Measurements from ENCODE around the gene LOXL3.

LOXL3 gene

GRCh38 chr2:74501335-74502071, 52.2 kb downstream of the LOXL3 start:
- TF ChIP-seq CTCF (IDR thresholded peaks at IDR 0.05): no peak
- H3K4me1 ChIP-seq: peaks cover 18% of the 10 kb centered on the region
- no peaks in the 10 kb centered on the region for H3K27me3 ChIP-seq (ENCODE audit: control insufficient read depth, insufficient read depth, low read length)
- no peak overlapping the region for H3K4me3 ChIP-seq (ENCODE audit: low read depth, low read length)
- peaks cover 1% of the 10 kb centered on the region for H3K79me2 ChIP-seq
- H3K27ac ChIP-seq: no peak overlapping the region
- H3K36me3 ChIP-seq (ENCODE audit: control insufficient read depth, insufficient read depth, low read length): no peaks in the 10 kb centered on the region
- H3K4me2 ChIP-seq (ENCODE audit: low read length): no peak overlapping the region
- no peak overlapping the region for H3K9ac ChIP-seq
- H2AFZ ChIP-seq: no peak overlapping the region
- H3K9me3 ChIP-seq (ENCODE audit: control insufficient read depth, low read length): no peaks in the 10 kb centered on the region

GRCh38 chr2:74500578-74500946, 53.2 kb downstream of the LOXL3 start:
- no peaks in the 10 kb centered on the region for H3K36me3 ChIP-seq (ENCODE audit: control insufficient read depth, insufficient read depth, low read length)
- no peak overlapping the region for H3K4me3 ChIP-seq (ENCODE audit: low read depth, low read length)
- H3K9ac ChIP-seq: no peak overlapping the region
- TF ChIP-seq CTCF (IDR thresholded peaks at IDR 0.05): no peak
- no peaks in the 10 kb centered on the region for H3K9me3 ChIP-seq (ENCODE audit: control insufficient read depth, low read length)
- H3K27ac ChIP-seq: no peak overlapping the region
- H3K4me2 ChIP-seq (ENCODE audit: low read length): no peak overlapping the region
- H3K79me2 ChIP-seq: no peaks in the 10 kb centered on the region
- H2AFZ ChIP-seq: no peak overlapping the region
- H3K4me1 ChIP-seq: peaks cover 10% of the 10 kb centered on the region
- H3K27me3 ChIP-seq (ENCODE audit: control insufficient read depth, insufficient read depth, low read length): no peaks in the 10 kb centered on the region

- Histone ChIP-seq H3K79me2 (no peaks in the 10 kb centered on the region), H3K27me3 (ENCODE audit: control insufficient read depth, insufficient read depth, low read length) (no peaks in the 10 kb centered on the region), H3K4me1 (peaks cover 10% of the 10 kb centered on the region), H3K27ac (no peak overlapping the region), H3K9me3 (ENCODE audit: control insufficient read depth, low read length) (no peaks in the 10 kb centered on the region), H3K4me2 (ENCODE audit: low read length) (no peak overlapping the region), H3K9ac (no peak overlapping the region), H3K4me3 (ENCODE audit: low read depth, low read length) (no peak overlapping the region), H2AFZ (no peak overlapping the region), H3K36me3 (ENCODE audit: control insufficient read depth, insufficient read depth, low read length) (no peaks in the 10 kb centered on the region)
- no peak for TF ChIP-seq CTCF (IDR thresholded peaks at IDR 0.05)
Measured at GRCh38 chr2:74499940-74500577, 53.7 kb downstream of the LOXL3 start.

GRCh38 chr2:74499267-74499939, 54.3 kb downstream of the LOXL3 start, which contains the start of gene LBX2:
LBX2 (minus strand) TSS chr2:74499603; CDS start chr2:74499537, 66 bp downstream.
- no peak for TF ChIP-seq CTCF (IDR thresholded peaks at IDR 0.05)
- Histone ChIP-seq H2AFZ (peak within 1 kb of the TSS; percentile 35), H3K79me2 (no peaks in the 10 kb centered on the region), H3K9me3 (ENCODE audit: control insufficient read depth, low read length) (no peaks in the 10 kb centered on the region), H3K27ac (no peak within 1 kb of the TSS), H3K4me3 (ENCODE audit: low read depth, low read length) (no peak within 1 kb of the TSS), H3K36me3 (ENCODE audit: control insufficient read depth, insufficient read depth, low read length) (no peaks in the 10 kb centered on the region), H3K27me3 (ENCODE audit: control insufficient read depth, insufficient read depth, low read length) (no peaks in the 10 kb centered on the region), H3K9ac (no peak within 1 kb of the TSS), H3K4me2 (ENCODE audit: low read length) (peak within 1 kb of the TSS; percentile 36), H3K4me1 (peaks cover 10% of the 10 kb centered on the region)

All from parathyroid adenoma (tissue), 2 donors.